Stimulated activated CD8-positive, alpha-beta memory T cell treated with anti-CD3 and anti-CD28 coated beads, Interleukin-4, amount 100 ng/mL, for 24 hours (primary cell): ENCODE results near the gene COL19A1.
"Not testable (repeated sequence)": the region's sequence is repeated elsewhere in the genome, so short reads cannot be mapped to it uniquely, and the experiment has no call there.

Source experiments
- DNase-seq: peaks from one replicate; pipeline ENCODE4 v3.0.0-alpha.2; 2020; ENCODE audit warnings: low read depth

The COL19A1 gene

DNA sequence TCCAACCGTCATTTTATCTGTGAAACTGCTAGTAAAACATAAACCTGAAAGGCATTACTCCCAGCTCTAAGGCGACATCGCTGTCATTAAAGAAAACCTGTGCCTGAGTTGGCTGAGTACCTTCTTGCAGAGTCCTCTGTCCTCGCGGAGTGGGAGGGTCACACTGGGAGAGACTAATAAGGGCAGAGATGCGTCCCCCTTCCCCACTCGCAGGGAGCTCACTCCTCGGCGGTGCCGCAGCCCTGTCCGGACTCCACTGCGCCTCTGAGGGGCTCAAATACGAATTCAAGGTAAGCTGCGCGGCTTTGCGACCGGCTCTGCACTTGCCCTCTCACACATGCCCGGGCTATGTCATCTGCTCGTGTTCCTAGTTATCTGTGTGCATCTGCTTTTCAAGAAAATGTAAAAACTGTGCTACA lies at the start of gene COL19A1:
COL19A1 (plus strand) TSS at position 206 of the 419 bp plus-strand sequence. CDS start 13,012 bp downstream, outside the sequence.
- no peak for DNase-seq

DNA sequence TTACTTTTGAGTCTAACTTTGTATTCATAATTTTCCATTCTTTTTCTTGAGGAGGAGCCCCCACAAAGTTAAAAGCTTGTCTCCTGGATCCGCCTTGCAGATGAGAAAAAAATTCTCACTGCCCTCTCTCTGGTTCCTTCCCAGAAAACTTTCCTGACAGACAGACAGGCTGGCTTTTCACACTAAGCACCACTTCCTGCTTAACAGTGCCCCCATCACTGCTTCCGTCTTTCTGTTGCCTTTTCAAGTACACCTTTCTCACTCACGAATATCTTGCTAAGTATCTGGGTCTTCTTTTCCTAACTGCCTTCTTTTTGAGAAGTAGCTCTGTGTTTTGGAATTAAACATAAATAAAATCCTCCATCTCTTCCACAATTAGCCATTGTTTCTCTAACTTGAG lies 49.8 kb upstream of the COL19A1 start:
- no peak for DNase-seq

DNA sequence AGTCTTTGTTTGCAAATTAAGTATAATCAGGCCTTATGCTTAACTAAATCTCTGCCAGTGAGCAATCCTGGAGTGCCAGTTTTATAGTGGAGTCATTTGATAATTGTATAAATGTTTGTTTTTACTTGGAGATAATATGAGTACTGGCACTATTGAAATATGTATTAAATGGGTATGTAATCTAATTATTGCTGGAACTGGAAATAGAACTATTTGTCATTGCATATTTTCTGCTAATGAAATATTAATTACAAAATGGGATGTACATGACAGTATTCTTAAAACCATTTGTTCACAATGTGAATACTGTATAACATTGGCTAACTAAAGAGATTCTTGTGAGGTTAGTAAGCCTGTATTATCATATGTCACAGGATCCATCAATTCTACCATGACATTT lies 49.0 kb upstream of the COL19A1 start:
- no peak for DNase-seq

DNA sequence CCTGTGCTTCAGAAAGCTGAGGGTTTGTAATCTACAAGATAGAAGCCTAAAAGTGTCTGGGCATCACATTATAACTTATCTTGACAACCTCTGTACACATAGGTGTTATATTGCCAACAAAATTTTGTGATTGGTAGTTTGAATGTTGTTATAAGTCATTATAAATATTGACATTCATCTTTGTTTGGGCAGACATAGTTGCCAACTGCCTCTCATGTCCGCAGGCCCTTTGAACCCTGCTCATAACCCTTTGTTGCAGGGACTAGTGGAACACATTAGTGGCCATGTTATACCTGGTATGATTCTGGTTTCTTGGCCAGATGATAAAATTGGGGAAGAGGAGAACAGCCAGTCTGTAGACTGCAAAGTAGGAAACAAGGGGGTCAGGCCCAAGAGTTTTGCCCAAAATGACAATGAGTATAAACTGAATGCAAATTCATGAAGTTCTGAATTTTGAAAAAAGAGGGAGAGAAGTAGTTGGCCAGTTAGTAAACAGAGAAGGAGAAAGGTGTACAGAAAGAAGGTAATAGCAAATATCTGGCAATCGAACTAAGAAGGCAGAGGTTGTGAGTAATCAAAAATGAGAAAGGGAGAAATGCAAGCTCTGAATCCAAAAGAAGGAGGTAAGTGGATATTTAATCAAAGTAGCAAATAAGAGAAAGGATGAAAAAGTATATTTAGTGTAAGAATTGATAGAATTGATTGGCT lies 48.0 kb upstream of the COL19A1 start:
- no peak for DNase-seq

DNA sequence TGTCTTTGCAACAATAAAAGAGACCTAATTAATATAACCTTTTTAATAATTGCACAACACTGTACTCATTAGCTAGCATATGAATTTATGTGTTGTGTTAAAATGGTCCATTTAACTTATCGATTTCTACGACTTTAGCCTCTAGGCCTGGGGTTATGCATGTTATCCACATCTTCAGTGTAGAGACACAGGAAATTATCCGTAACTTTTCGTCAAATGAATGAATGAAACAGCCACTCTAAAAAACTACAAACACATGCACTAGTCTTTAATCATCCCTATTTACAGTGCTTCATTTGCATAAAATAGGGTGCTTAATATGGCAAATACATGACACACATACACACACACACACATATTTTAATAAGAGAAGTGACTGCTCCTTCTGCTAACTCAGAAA lies 47.2 kb upstream of the COL19A1 start:
- DNase-seq: no peak

DNA sequence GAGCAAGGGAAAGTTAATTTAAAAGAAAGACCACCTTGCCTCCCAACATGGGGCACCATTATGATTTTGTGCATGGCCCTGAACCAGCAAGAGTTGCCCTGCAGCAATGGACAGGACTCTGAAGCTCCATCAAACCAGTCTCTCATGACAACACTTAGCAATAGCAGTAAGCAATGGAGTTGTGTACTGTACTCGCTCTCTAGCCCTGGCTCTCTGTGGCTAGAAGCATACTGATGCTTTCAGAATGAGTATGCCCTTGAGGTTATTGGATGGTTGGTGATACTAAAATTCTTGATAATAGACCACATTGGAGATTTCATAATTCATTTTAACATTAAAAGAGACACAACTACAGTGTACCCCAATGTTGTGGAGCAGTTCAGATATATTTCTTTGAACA lies 46.3 kb upstream of the COL19A1 start:
- no peak for DNase-seq

DNA sequence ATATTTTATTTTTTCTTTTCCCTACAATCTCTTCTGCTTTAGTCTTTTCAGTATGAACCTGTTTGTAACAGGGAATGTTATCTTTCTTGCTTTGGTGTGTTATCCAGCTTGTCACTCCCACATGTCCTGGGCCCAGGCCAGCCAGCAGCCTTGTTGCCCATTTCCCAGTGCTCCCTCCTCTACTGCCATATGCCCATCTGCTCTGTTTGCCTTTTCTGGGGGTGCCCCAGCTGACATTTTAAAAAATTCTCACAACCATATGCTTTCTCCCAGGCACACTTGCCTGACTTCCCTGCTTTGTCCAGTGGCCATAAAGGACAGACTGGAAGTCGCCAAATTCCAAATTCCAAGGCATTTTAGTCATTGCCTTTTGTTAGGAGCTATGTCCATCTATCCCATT lies 45.9 kb upstream of the COL19A1 start:
- no peak for DNase-seq

DNA sequence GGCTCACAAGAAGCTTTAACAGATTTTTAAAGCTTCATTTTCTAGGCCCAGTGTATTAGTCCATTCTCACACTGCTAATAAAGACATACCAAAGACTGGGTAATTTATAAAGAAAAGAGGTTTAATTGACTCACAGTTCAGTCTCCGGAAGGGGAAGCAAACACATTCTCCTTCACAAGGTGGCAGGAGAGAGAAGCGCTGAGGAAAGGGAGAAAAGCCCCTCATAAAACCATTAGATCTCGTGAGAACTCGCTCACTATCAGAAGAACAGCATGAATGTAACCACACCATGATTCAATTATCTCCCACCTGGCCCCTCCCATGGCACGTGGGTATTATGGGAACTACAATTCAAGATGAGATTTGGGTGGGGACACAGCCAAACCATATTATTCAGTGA lies 42.0 kb upstream of the COL19A1 start:
- DNase-seq: not testable (repeated sequence)

DNA sequence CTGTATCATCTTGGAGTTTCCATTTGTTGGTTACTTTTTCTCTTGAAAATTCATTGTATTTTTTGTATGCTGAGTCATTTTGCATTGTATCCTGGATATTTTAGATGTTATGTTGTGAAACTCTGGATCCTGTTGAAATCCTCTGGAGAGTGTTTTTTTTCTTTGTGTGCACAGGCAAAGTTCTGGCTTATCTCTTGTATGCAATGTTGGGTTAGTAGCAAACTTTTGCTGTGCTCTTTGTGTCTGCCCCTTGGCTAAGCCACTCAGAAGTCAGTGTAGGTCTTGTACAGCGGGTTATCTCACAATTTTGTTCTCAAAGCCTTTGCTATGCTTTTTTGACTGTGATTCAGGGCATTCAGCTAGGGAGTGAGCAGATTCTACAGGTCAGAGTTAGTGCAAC lies 40.5 kb upstream of the COL19A1 start:
- no peak for DNase-seq

DNA sequence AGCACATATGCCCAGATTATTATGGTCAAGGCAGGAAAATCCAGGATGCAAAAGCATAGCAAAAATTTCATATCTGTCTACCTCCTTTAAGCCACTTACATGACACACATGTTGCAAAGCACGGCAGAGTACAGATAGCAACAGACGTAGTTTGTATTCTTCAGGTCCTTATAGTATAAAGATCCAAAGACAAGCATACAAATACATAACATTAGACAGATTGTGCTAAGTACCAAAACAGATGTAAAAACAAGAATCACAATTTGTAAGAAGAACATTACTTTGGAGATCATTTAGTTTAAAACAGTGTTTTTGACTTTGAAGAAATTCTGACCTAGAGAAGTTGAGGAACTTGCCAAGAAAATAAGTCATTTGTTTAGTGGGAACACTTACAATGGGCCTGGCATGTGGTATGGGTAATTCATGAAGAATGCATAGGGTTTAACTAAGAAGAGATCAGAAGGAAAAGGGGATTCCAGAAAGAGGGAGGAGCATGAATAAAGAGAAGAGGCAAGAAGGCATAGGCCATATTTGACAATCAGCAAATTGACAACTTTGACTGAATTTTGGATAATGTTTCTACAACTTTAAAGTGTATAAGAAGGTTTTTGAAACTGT lies 39.0 kb upstream of the COL19A1 start:
- no peak for DNase-seq

DNA sequence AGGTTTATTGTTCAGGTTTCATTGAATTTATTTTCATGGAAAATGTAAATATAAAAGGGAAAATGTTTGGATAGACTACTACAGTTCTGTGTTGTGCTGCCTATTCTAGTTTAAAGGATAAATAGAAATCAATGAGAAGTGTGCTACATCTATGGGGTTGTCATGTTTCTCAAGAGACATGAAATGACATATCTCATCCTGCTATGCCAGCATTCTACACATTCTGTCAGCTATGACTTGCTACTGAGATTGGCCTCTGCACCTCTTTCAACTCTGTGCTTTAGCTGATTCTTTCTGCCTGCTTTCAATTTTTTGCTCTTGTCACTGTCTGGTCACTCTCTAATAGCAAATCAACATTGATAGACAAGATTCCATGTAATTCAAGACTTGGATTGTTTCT lies 33.8 kb upstream of the COL19A1 start:
- DNase-seq: no peak

DNA sequence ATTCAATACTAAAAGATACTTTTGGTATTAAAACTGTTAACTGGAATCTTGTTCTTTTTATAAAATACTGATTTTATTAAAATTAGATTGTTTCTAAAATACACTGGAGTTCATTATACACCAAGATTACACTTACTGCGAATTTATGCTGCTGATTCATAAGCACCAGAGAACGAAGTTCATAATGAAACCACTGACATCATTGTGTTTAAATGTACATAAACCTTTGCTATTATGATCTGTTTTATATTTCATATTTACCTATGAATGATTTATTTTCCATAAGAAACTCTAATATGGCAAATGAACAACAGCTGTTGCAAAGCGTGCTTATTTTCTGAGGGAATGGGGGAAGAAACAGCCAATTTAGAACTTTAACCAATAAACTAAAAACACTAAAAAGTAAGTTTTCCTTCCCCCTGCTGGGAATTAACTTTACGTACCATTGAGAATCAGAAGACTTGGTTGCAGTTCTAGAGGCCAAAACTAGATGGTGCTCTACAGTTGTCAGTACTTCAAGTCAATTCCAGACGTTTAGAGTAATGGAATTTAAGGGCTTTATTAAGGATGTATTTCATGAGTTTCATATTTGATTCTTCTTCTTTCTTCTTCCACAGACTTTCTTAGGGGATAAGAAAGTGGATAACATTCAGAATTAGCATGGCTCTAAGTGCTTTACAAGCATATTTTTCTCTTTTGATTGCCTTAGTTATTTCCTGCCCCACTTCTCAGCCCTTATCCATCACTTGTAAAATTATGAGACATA lies 30.8 kb upstream of the COL19A1 start:
- no peak for DNase-seq

DNA sequence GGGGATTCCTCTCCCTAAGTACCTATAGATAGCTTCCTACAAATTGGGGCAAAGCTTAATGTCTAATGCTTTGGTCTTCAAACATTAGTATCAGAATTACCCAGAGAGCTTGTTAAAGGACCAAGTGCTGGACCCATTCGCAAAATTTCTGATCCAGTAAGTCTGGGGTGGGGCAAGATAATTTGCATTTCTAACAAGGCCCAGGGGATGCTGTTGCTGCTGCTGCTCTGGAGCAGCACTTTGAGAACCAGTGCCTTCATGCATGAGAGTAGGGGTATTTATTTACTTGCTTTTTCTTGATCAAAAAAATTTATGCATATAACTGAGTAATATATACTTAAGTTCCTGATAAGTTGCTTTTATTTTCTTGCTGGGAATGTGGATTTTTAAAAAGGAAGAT lies 24.5 kb upstream of the COL19A1 start:
- no peak for DNase-seq

DNA sequence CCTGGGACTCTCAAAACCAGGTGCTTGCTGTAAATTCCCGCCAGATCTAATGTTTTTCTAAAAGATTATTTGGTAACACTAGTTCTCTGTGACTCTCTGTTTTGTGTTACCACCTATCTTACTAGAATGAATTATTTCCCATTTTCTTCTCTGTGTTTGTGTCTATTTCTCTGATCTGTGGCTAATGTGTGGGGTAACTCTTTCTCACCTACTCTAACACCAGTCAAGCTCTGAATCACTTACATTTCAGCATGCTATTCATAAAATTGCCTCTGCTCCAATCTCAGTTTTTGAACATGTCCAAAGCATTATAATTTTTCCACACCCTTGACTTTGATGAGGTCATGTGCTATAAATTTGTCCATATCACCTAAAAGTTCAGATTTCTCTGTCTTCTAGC lies 23.2 kb upstream of the COL19A1 start:
- no peak for DNase-seq

DNA sequence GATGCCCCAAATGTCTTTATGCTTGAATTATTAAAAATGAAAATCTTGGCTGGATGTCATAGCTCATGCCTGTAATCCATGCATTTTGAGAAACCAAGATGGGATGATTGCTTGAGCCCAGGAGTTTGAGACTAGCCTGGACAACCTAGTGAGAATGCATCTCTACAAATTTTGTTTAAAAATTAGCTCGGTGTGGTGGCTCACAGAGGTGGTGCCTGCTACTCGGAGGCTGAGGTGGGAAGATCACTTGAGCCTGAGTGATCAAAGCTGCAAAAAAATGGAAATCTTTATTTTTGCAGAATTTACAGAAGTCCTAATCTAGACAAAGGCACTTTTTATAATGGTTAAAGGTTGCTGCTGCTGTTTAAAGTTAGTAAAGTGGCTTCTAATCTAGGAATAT lies 20.0 kb upstream of the COL19A1 start:
- no peak for DNase-seq

DNA sequence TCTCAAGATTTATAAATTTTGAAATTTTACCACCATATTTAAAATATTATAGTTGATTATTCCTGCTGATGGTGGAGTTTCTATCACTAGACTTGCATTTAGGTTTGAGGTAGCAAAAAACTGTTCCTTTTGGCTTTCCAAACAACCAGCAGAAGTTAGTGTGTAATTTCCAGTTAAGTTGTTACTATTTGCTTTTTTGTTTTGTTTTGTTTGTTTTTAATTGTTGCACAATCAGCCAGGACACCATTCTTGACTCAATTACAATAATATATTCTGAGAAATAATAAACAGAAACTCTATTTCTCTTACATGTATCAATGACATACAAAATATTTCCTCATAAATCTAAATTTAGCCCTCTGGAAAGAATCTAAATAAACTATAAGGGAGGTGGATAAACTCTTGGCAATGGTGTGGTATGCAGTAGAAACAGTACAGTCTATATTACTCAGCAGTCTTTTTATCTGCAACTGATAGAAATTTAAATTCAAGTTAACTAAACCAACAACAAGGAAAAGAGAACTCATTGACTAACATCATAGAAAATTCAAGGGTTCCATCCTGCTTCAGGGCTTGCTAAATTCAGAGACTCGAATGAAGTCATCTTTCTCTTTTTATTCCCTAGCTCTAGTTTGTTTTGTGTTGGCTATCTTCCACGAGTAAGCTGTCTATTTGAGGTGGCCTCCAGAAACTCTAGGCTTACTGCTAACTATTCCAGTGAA lies 19.4 kb upstream of the COL19A1 start:
- DNase-seq: no peak

DNA sequence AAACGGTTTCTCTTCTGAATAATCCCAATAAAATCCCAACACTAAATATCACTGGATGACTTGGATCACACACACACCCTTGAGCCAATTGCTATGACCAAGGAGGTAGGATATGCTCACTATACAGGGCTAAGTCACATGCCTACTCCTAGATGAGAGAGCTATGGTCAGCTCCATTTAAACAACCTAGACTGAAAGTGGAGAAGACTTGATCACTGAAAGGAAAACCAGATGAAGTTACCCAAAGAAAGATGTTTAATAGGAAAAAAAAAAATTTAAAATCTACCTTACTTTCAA lies 18.9 kb upstream of the COL19A1 start:
- no peak for DNase-seq

DNA sequence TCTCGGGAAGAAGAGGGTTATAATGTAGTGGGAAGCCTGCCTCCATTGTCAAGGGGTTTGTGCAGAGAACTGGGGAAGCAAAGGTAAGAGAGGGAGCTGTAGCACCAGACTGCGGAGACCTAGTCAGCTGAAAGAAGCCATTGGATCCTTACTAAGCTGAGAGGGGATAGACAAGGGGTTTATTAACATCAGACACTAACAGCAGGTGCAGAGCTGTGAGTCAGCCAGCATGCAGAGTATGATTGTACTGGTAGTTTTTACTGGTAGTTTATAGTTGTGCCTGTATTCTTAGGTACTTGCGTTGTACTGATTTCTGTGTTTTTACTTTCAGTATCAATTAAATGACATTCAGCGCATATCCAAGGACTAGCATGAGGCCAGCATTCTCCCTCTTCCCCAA lies 17.8 kb upstream of the COL19A1 start:
- no peak for DNase-seq

DNA sequence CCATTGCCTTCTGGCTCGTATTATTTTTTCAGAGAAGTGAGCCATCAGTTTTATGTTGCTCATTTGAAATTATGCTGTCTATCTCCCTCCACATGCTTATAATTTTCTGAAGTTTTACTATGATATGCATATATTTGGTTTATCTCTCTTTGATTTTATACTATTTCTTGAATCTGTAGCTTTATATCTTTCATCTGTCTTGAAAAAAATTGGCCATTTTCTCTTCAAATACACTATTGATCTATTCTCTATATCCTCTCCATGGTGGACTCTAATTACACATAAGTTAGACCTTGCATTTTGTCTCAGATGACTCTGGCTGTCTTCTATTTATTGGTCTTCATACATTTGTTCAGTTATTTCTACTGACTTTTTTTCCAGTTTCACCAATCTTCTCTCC lies 13.7 kb upstream of the COL19A1 start:
- no peak for DNase-seq

DNA sequence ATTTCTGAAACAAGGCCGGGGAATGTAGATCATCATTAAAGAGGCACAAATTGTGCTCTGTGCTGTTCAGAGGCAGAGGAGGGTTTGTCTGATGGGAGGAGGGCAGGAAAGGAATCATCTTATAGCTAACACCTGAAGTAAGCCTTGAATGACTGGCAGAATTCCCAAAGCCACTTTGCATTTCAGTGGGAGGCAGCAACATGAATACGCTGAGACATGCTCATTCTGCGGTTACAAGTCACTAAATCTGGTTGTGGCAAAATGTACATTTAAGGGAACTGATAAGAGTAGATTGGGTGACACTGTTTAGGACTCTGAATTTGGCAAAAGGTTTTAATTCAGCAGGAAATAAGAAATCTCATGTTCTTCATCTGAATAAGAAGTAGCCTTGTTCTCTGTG lies 4.4 kb upstream of the COL19A1 start:
- no peak for DNase-seq

DNA sequence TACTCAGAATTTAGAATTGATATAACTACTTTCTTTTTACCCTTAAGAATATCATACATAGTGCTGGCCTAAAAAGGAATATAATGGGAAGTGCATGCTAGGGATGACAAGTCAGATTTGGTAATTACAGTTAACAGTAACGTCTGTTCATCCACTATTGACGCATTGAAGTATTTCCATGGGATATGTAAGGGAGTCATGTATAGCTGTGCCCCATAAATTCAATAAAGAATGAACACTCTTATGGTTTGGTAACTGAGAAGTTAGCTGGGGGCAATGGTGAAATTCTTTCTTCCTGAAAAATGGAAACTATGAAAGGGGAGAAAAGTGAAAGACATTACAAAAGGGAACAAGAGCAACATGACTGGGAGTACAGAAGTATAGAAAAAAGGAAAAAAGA lies 2.6 kb upstream of the COL19A1 start:
- DNase-seq: no peak

DNA sequence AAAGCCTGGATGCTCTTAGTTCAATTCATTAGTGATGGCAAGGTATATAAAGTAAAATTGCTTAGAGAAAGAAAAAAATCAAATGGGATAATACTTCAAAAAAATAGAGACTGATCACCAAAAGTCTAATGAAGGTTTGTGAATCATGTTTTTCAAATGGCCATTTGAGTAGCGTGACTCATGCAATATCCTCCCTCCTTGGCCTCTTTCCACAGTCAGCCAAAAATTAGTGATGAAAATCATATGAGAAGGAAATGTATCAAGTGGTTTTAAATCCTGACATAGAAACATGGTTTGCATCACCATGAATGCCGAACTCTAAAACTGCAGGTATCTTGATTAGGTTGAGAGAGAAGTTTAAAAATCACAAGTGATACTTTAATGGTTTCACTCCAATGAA lies 1.2 kb upstream of the COL19A1 start:
- DNase-seq: no peak
